ENCODE measurements around the gene ZNF146.
A peak's percentile ranks its signal among the peaks of the same experiment; 100 is the strongest.
"Not testable (repeated sequence)": the region's sequence is repeated elsewhere in the genome, so short reads cannot be mapped to it uniquely, and the experiment has no call there.

The ZNF146 gene

DNA sequence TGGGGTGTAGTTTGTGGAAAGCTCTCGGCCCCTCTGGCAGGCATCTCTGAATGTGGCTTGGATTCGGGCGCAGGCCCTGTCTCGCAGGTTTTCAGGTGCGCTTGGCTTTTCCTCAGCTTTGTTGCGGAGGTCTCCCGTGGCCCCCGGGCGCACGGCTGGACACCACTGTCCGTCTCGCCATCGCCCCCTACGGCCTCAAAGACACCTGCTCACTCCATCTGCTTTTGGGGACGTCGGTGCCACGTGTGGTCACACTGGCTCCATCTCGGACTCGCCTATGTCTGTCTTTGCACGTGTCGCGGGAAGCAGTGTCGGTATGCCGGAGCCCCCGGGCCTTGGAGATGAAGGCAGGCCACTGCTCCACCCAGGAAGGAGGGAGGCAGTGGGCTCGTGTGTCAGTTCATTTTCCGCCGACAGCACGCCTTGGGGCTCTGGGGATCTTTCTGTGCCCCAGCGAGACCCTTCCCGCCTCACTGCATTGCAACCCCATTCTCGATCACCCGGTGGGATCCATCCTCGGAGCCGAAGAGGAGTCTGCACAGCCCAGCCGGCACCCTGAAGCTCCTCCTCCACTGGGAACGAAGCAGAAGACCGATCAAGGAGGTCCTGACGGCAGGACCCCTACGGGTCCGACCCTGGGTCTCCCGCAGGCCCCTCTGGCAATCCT lies 42.1 kb downstream of the ZNF146 start:
- H3K36me3 ChIP-seq (ENCODE audit: control insufficient read depth, insufficient read depth, low read length) = peaks cover 4% of the 10 kb centered on the region
- WGBS, 2 experiments = 72 to 73% methylated on average over 42 of the region's 42 CpGs
- H3K27me3 ChIP-seq (ENCODE audit: control insufficient read depth, insufficient read depth, low read length, poor library complexity, severe bottlenecking) = no peaks in the 10 kb centered on the region
- no peaks in the 10 kb centered on the region for H3K9me3 ChIP-seq (ENCODE audit: control insufficient read depth, low read length)
- no peaks in the 10 kb centered on the region for H3K4me1 ChIP-seq (ENCODE audit: control insufficient read depth, insufficient read depth, low read length)
- H3K27ac ChIP-seq (ENCODE audit: insufficient read depth, low read depth, low read length, poor library complexity, severe bottlenecking) = no peak overlapping the region
- peak overlapping the region; percentile 43 for H3K4me3 ChIP-seq (ENCODE audit: insufficient read depth, low read depth, low read length)

DNA sequence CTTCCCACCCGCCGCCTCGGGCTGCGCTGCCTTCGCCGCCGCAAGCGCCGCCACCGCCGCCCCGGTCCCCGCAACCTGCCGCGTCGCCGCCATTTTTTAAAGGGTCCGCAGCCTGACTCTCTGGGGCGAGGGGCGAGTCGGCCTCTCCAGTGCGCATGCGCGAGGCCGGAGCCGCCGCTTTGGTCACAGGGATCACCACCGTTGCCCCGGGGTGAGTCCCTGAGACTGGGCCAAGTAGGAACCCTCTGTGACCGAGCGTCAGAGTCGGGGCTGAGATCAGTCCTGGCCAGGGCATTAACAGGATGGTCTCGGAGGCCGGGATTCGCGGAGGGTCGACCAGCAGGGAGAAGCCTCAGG lies 42.6 kb downstream of the ZNF146 start:
- H3K4me1 ChIP-seq (ENCODE audit: control insufficient read depth, insufficient read depth, low read length) = no peaks in the 10 kb centered on the region
- 22 to 24% methylated on average over 37 of the region's 37 CpGs for WGBS, 2 experiments
- peaks cover 4% of the 10 kb centered on the region for H3K36me3 ChIP-seq (ENCODE audit: control insufficient read depth, insufficient read depth, low read length)
- H3K4me3 ChIP-seq (ENCODE audit: insufficient read depth, low read depth, low read length) = peak overlapping the region; percentile 43
- no peaks in the 10 kb centered on the region for H3K9me3 ChIP-seq (ENCODE audit: control insufficient read depth, low read length)
- no peaks in the 10 kb centered on the region for H3K27me3 ChIP-seq (ENCODE audit: control insufficient read depth, insufficient read depth, low read length, poor library complexity, severe bottlenecking)
- no peak overlapping the region for H3K27ac ChIP-seq (ENCODE audit: insufficient read depth, low read depth, low read length, poor library complexity, severe bottlenecking)

DNA sequence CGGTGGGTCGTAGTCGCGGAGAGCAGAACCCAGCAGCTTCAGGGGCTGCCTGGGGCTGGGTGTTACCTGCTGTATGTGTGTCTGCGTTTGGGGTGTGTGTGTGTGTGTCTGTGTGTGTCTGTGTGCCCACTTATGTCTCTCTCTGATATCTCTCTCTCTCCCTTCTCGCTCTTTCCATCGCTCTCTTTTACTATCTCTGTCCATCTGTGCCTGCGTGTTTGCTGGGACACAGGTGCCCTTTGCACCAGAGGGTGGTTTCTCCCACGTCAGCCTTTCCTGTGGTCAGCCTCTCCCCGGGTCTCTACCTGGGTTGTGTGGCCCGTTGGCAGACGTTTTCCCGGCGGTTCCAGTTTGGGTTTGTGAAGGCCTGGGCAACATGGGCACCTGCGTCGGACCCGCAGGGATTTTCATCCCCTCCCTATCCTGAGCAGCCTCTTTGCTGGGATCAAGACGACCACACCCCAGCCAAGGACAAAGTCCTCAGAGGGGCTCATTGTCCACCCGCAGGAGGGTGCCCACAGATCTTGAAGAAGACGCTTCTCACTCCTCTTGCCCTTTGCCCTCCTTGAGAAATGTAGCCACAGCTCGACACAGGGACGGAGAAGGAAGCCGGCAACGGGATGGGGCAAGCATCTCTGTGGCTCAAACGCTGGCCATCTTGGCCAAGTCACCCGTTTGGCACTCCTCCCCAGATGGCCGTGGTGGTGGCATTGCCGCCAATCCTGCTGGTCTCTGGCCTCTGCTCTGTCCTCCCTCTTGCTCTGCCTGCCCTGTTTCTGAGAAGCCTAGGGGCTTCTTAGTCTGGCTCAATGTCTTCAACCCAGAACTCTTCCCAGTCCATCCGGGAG lies 43.3 kb downstream of the ZNF146 start:
- no peaks in the 10 kb centered on the region for H3K27me3 ChIP-seq (ENCODE audit: control insufficient read depth, insufficient read depth, low read length, poor library complexity, severe bottlenecking)
- H3K4me1 ChIP-seq (ENCODE audit: control insufficient read depth, insufficient read depth, low read length) = no peaks in the 10 kb centered on the region
- 89 to 92% methylated on average over 29 of the region's 29 CpGs for WGBS, 2 experiments
- no peaks in the 10 kb centered on the region for H3K9me3 ChIP-seq (ENCODE audit: control insufficient read depth, low read length)
- H3K36me3 ChIP-seq (ENCODE audit: control insufficient read depth, insufficient read depth, low read length) = peaks cover 4% of the 10 kb centered on the region
- peak overlapping the region; percentile 43 for H3K4me3 ChIP-seq (ENCODE audit: insufficient read depth, low read depth, low read length)
- no peak overlapping the region for H3K27ac ChIP-seq (ENCODE audit: insufficient read depth, low read depth, low read length, poor library complexity, severe bottlenecking)

DNA sequence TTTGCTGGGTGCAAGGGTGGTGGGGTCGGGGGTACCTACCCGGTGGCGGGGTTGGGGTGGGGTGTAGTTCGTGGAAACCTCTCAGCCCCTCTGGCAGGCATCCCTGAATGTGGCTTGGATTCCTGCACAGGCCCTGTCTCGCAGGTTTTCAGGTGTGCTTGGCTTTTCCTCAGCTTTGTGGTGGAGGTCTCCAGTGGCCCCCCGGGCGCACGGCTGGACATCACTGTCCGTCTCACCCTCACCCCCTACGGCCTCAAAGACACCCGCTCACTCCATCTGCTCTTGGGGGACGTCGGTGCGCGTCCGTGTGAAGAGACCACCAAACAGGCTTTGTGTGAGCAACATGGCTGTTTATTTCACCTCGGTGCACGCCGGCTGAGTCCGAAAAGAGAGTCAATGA lies 44.3 kb downstream of the ZNF146 start:
- WGBS, 2 experiments = 96 to 97% methylated on average over 20 of the region's 20 CpGs
- Histone ChIP-seq H3K36me3 (ENCODE audit: control insufficient read depth, insufficient read depth, low read length) (peaks cover 4% of the 10 kb centered on the region), H3K4me3 (ENCODE audit: insufficient read depth, low read depth, low read length) (no peak overlapping the region), H3K27me3 (ENCODE audit: control insufficient read depth, insufficient read depth, low read length, poor library complexity, severe bottlenecking) (no peaks in the 10 kb centered on the region), H3K27ac (ENCODE audit: insufficient read depth, low read depth, low read length, poor library complexity, severe bottlenecking) (no peak overlapping the region), H3K4me1 (ENCODE audit: control insufficient read depth, insufficient read depth, low read length) (no peaks in the 10 kb centered on the region), H3K9me3 (ENCODE audit: control insufficient read depth, low read length) (no peaks in the 10 kb centered on the region)

DNA sequence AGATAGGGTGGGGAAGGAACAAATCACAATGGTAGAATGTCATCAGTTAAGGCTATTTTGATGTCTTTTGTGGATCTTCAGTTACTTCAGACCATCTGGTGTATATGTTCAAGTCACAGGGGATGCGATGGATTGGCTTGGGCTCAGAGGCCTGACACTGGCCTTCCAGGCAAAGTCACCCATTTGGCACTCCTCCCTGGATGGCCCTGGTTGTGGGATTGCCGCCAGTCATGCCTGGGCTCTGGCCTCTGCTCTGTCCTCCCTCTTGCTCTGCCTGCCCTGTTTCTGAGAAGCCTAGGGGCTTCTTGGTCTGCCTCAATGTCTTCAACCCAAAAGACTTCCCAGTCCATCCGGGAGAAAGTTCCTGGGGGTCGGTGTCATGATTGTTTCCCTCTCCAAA lies 50.2 kb downstream of the ZNF146 start:
- 94 to 96% methylated on average over 4 of the region's 4 CpGs for WGBS, 2 experiments
- Histone ChIP-seq H3K27ac (ENCODE audit: insufficient read depth, low read depth, low read length, poor library complexity, severe bottlenecking) (no peak overlapping the region), H3K4me1 (ENCODE audit: control insufficient read depth, insufficient read depth, low read length) (no peaks in the 10 kb centered on the region), H3K4me3 (ENCODE audit: insufficient read depth, low read depth, low read length) (no peak overlapping the region), H3K27me3 (ENCODE audit: control insufficient read depth, insufficient read depth, low read length, poor library complexity, severe bottlenecking) (no peaks in the 10 kb centered on the region), H3K9me3 (ENCODE audit: control insufficient read depth, low read length) (no peaks in the 10 kb centered on the region), H3K36me3 (ENCODE audit: control insufficient read depth, insufficient read depth, low read length) (no peaks in the 10 kb centered on the region)

DNA sequence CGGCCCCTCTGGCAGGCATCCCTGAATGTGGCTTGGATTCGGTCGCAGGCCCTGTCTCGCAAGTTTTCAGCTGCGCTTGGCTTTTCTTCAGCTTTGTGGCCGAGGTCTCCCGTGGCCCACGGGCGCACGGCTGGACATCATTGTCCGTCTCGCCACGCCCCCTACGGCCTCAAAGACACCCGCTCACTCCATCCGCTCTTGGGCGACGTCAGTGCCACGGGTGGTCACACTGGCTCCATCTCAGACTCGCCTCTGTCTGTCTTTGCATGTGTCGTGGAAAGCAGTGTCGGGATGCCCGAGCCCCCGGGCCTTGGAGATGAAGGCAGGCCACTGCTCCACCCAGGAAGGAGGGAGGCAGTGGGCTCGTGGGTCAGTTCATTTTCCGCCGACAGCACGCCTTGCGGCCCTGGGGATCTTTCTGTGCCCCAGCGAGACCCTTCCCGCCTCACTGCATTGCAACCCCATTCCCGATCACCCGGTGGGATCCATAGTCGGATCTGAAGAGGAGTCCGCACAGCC lies 51.0 kb downstream of the ZNF146 start:
- no peak overlapping the region for H3K4me3 ChIP-seq (ENCODE audit: insufficient read depth, low read depth, low read length)
- 94 to 96% methylated on average over 35 of the region's 35 CpGs for WGBS, 2 experiments

DNA sequence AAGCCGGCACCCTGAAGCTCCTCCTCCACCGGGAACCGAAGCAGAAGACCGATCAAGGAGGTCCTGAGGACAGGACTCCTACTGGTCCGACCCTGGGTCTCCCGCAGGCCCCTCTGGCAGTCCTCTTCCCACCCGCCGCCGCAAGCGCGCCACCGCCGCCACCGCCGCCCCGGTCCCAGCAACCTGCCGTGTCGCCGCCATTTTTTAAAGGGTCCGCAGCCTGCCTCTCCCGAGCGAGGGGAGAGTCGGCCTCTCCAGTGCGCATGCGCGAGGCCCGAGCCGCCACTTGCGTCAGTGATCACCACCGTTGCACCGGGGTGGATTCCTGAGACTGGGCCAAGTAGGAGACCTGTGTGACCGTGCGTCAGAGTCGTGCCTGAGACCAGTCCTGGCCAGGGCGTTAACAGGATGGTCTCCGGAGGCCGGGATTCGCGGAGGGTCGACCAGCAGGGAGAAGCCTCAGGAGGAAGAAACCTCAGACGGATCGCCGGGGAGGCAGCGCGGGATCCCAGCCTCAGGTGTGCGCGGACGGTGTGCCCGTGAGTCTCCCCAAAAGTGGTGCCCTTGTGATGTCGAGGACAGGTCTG lies 51.6 kb downstream of the ZNF146 start:
- no peaks in the 10 kb centered on the region for H3K4me1 ChIP-seq (ENCODE audit: control insufficient read depth, insufficient read depth, low read length)
- H3K4me3 ChIP-seq (ENCODE audit: insufficient read depth, low read depth, low read length) = no peak overlapping the region
- H3K27ac ChIP-seq (ENCODE audit: insufficient read depth, low read depth, low read length, poor library complexity, severe bottlenecking) = no peak overlapping the region
- H3K9me3 ChIP-seq (ENCODE audit: control insufficient read depth, low read length) = no peaks in the 10 kb centered on the region
- 96 to 97% methylated on average over 50 of the region's 50 CpGs for WGBS, 2 experiments
- no peaks in the 10 kb centered on the region for H3K36me3 ChIP-seq (ENCODE audit: control insufficient read depth, insufficient read depth, low read length)
- H3K27me3 ChIP-seq (ENCODE audit: control insufficient read depth, insufficient read depth, low read length, poor library complexity, severe bottlenecking) = no peaks in the 10 kb centered on the region

More for the DNA sequence above, 51.0 kb downstream of the ZNF146 start:
- no peaks in the 10 kb centered on the region for H3K36me3 ChIP-seq (ENCODE audit: control insufficient read depth, insufficient read depth, low read length)
- H3K27ac ChIP-seq (ENCODE audit: insufficient read depth, low read depth, low read length, poor library complexity, severe bottlenecking) = no peak overlapping the region
- H3K27me3 ChIP-seq (ENCODE audit: control insufficient read depth, insufficient read depth, low read length, poor library complexity, severe bottlenecking) = no peaks in the 10 kb centered on the region
- no peaks in the 10 kb centered on the region for H3K9me3 ChIP-seq (ENCODE audit: control insufficient read depth, low read length)
- no peaks in the 10 kb centered on the region for H3K4me1 ChIP-seq (ENCODE audit: control insufficient read depth, insufficient read depth, low read length)

DNA sequence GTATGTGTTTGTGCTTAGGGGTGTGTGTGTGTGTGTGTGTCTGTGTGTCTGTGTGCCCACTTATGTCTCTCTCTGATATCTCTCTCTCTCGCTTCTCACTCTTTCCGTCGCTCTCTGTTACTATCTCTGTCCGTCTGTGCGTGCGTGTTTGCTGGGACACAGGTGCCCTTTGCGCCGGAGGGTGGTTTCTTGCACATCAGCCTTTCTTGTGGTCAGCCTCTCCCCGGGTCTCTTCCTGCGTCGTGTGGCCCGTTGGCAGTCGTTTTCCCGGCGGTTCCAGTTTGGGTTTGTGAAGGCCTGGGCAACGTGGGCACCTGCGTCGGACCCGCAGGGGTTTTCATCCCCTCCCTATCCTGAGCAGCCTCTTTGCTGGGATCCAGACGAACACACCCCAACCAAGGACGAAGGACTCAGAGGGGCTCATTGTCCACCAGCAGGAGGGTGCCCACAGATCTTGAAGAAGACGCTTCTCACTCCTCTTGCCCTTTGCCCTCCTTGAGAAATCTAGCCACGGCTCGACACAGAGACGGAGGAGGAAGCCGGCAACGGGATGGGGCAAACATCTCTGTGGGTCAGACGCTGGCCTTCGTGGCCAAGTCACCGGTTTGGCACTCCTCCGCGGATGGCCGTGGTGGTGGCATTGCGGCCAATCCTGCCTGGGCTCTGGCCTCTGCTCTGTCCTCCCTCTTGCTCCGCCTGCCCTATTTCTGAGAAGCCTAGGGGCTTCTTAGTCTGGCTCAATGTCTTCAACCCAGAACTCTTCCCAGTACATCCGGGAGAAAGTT lies 52.3 kb downstream of the ZNF146 start:
- no peaks in the 10 kb centered on the region for H3K36me3 ChIP-seq (ENCODE audit: control insufficient read depth, insufficient read depth, low read length)
- no peak overlapping the region for H3K27ac ChIP-seq (ENCODE audit: insufficient read depth, low read depth, low read length, poor library complexity, severe bottlenecking)
- 95 to 96% methylated on average over 36 of the region's 36 CpGs for WGBS, 2 experiments
- H3K9me3 ChIP-seq (ENCODE audit: control insufficient read depth, low read length) = no peaks in the 10 kb centered on the region
- H3K4me3 ChIP-seq (ENCODE audit: insufficient read depth, low read depth, low read length) = no peak overlapping the region
- H3K27me3 ChIP-seq (ENCODE audit: control insufficient read depth, insufficient read depth, low read length, poor library complexity, severe bottlenecking) = no peaks in the 10 kb centered on the region
- H3K4me1 ChIP-seq (ENCODE audit: control insufficient read depth, insufficient read depth, low read length) = no peaks in the 10 kb centered on the region

DNA sequence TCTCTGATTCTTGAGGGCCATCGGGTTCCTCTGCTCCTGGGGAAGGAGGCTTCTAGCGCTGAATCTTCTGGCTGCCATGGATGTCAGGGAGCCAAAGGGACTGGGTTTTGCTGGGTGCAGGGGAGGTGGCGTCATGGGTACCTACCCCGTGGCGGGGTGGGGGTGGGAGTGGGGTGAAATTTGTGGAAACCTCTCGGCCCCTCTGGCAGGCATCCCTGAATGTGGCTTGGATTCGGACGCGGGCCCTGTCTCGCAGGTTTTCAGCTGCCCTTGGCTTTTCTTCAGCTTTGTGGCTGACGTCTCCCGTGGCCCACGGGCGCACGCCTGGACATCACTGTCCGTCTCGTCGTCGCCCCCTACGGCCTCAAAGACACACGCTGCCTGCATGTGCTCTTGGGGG lies 53.2 kb downstream of the ZNF146 start:
- not testable (repeated sequence) for H3K27ac ChIP-seq (ENCODE audit: insufficient read depth, low read depth, low read length, poor library complexity, severe bottlenecking)

More for the DNA sequence above, 53.2 kb downstream of the ZNF146 start:
- H3K4me1 ChIP-seq (ENCODE audit: control insufficient read depth, insufficient read depth, low read length); H3K4me3 ChIP-seq (ENCODE audit: insufficient read depth, low read depth, low read length); H3K36me3 ChIP-seq (ENCODE audit: control insufficient read depth, insufficient read depth, low read length); H3K9me3 ChIP-seq (ENCODE audit: control insufficient read depth, low read length); H3K27me3 ChIP-seq (ENCODE audit: control insufficient read depth, insufficient read depth, low read length, poor library complexity, severe bottlenecking): not testable (repeated sequence)
- WGBS, 2 experiments = 89 to 90% methylated on average over 21 of the region's 21 CpGs
